Endothelial cell of umbilical vein (primary cell): ENCODE measurements around the gene UCMA. TPM values are rescaled to one million over a fixed set of nuclear protein-coding genes. Genes with fewer than 3 reads are reported as not detected.

Experiments used
- BruUV-seq: library from RNA; stranded (reverse); fragments of 400-500 nt; replicated peaks from 2 replicates; lab custom pipeline; 2021; lab: Mats Ljungman, UMichigan
- CTCF ChIA-PET: fragments of 300-600, 350-600 bp; sonication (Branson Sonifier 250); formaldehyde crosslinking; loops from one replicate; lab custom pipeline; 2021; ENCODE audit warnings: antibody characterized with exemption, inconsistent platforms; lab: Charles Lee
- POLR2A ChIA-PET: fragments of 300-600, 350-600 bp; sonication (Branson Sonifier 250); formaldehyde crosslinking; loops from one replicate; lab custom pipeline; 2021; ENCODE audit warnings: antibody characterized with exemption, inconsistent platforms; lab: Charles Lee
- DNase-seq: peaks from one replicate; pipeline ENCODE4 v3.0.0-alpha.2; 2011; ENCODE audit warnings: low read depth, low spot score
- FAIRE-seq: peaks from 2 replicates; lab custom pipeline; 2011; peaks lifted over from hg19 to GRCh38; lab: Jason Lieb, UNC
- H2AFZ ChIP-seq: 2 replicates; pipeline ENCODE4 v1.6.0; 2012; ENCODE audit warnings: low read depth, low read length, control low read depth, inconsistent platforms
- H3K27ac ChIP-seq: 2 replicates; pipeline ENCODE4 v1.5.1; 2011; ENCODE audit warnings: low read depth, mild to moderate bottlenecking, control low read depth, low read length, moderate library complexity; ENCODE audit not compliant: insufficient read depth
- H3K27me3 ChIP-seq, 2 experiments: 2 replicates each; pipeline versions ENCODE4 v1.6.0 to v1.6.1; 2011; ENCODE audit warnings: low read length in 2 of 2, mixed read lengths in 1 of 2; ENCODE audit not compliant: control insufficient read depth in 2 of 2, insufficient read depth in 2 of 2
- H3K36me3 ChIP-seq, 2 experiments: 2 replicates in 1 of 2; 3 replicates in 1 of 2; pipeline ENCODE4 v1.5.1; 2011; ENCODE audit warnings: low read length in 2 of 2, mild to moderate bottlenecking in 1 of 2, moderate library complexity in 1 of 2; ENCODE audit not compliant: control insufficient read depth in 2 of 2, insufficient read depth in 2 of 2; ENCODE audit errors: extremely low read depth in 1 of 2
- H3K4me1 ChIP-seq: 3 replicates; pipeline ENCODE4 v1.5.1; 2011; ENCODE audit warnings: mild to moderate bottlenecking, low read length; ENCODE audit not compliant: control insufficient read depth, insufficient read depth; ENCODE audit errors: extremely low read depth
- H3K4me2 ChIP-seq: 2 replicates; pipeline ENCODE4 v1.6.1; 2011; ENCODE audit warnings: low read length, control low read depth, mixed read lengths; ENCODE audit not compliant: insufficient read depth
- H3K4me3 ChIP-seq, 3 experiments: fragments of 200-600 bp in 1 of 3; sonication (generic), shearing (Covaris generic) in 1 of 3; replicated peaks in 1 of 3; 2 replicates each; pipeline ENCODE4 v1.5.1; 2011 to 2016; ENCODE audit warnings: control low read depth in 3 of 3, low read length in 3 of 3, mild to moderate bottlenecking in 2 of 3, inconsistent platforms in 1 of 3, low read depth in 1 of 3, moderate library complexity in 1 of 3; ENCODE audit not compliant: insufficient read depth in 1 of 3
- H3K79me2 ChIP-seq: 2 replicates; pipeline ENCODE4 v1.6.0; 2012; ENCODE audit warnings: low read length, inconsistent platforms; ENCODE audit not compliant: control insufficient read depth, insufficient read depth
- H3K9ac ChIP-seq: replicated peaks from 2 replicates; pipeline ENCODE3; 2011; ENCODE audit warnings: low read length, control low read depth; ENCODE audit not compliant: insufficient read depth; ENCODE audit errors: extremely low read depth
- H3K9me1 ChIP-seq: replicated peaks from 3 replicates; pipeline ENCODE4 v1.6.0; 2011; ENCODE audit warnings: mild to moderate bottlenecking, low read length; ENCODE audit not compliant: control insufficient read depth, insufficient read depth; ENCODE audit errors: extremely low read depth
- H3K9me3 ChIP-seq: replicated peaks from 2 replicates; pipeline ENCODE4 v1.5.1; 2012; ENCODE audit warnings: low read length, inconsistent platforms; ENCODE audit not compliant: control insufficient read depth, insufficient read depth
- H4K20me1 ChIP-seq: replicated peaks from 2 replicates; pipeline ENCODE3; 2011; ENCODE audit warnings: mild to moderate bottlenecking, low read length; ENCODE audit not compliant: control insufficient read depth, insufficient read depth; ENCODE audit errors: extremely low read depth
- EZH2 ChIP-seq: IDR thresholded peaks from 2 replicates; pipeline ENCODE4 v1.6.1; 2012; ENCODE audit warnings: borderline replicate concordance, low read depth, mild to moderate bottlenecking, moderate library complexity, low read length, inconsistent platforms; ENCODE audit not compliant: severe bottlenecking
- FOS ChIP-seq: IDR thresholded peaks from 2 replicates; pipeline ENCODE4 v1.6.1; 2011; ENCODE audit warnings: mild to moderate bottlenecking, low read length, moderate library complexity, borderline replicate concordance; ENCODE audit not compliant: insufficient read depth
- GATA2 ChIP-seq: IDR thresholded peaks from 2 replicates; pipeline ENCODE4 v1.7.0; 2011; ENCODE audit warnings: low read depth, mild to moderate bottlenecking, moderate library complexity, mixed read lengths, low read length; ENCODE audit not compliant: insufficient read length, insufficient read depth
- JUN ChIP-seq: IDR thresholded peaks from 2 replicates; pipeline ENCODE4 v1.6.1; 2011; ENCODE audit warnings: borderline replicate concordance, low read depth; ENCODE audit not compliant: insufficient read length, insufficient read depth
- MYC ChIP-seq: IDR thresholded peaks from one replicate; pipeline ENCODE4 v1.6.1; 2011; ENCODE audit warnings: mild to moderate bottlenecking, low read depth, low read length
- POLR2A ChIP-seq: IDR thresholded peaks from 2 replicates; pipeline ENCODE4 v1.6.1; 2012; ENCODE audit warnings: low read depth, mild to moderate bottlenecking, control low read depth, low read length
- POLR2AphosphoS5 ChIP-seq: IDR thresholded peaks from 2 replicates; pipeline ENCODE4 v1.6.1; 2012; ENCODE audit warnings: low read depth, mild to moderate bottlenecking, control low read depth, low read length, moderate library complexity; ENCODE audit not compliant: insufficient read depth
- dilution Hi-C: fragments of 300-500 bp; cut with MboI; formaldehyde crosslinking; loops from one replicate; pipeline ENCODE4 v1.15.0; 2019; ENCODE audit warnings: low sequenced_read_pairs; ENCODE audit not compliant: extremely low pct_ligation_motif_present
- intact Hi-C: fragments of 100-400 bp; cut with micrococcal nuclease; formaldehyde crosslinking; loops from one replicate; pipeline ENCODE4 v1.10.0; 2022
- polyA plus RNA-seq, 4 experiments: library from polyadenylated mRNA; depleted of rRNA in 3 of 4; stranded (reverse) in 3 of 4; unstranded in 1 of 4; fragments of >200 nt; gene quantifications; 2 replicates each; pipeline versions ENCODE4 v1.2.1 to v1.2.3, GENCODE V29; 2011 to 2012; ENCODE audit warnings: missing spikeins in 1 of 4
- total RNA-seq: library from RNA; stranded (reverse); gene quantifications from 2 replicates; pipeline ENCODE4 v1.2.3, GENCODE V29; 2021
- TF ChIP-seq, protein P1 (sequence below), 2 donors: IDR thresholded peaks; 1 replicate in 1 of 2; 2 replicates in 1 of 2; pipeline ENCODE4 v1.5.1; 2011; ENCODE audit warnings: low read length in 2 of 2, mild to moderate bottlenecking in 2 of 2, moderate library complexity in 2 of 2, control low read depth in 1 of 2, inconsistent platforms in 1 of 2, low read depth in 1 of 2; ENCODE audit not compliant: insufficient read depth in 1 of 2; ENCODE audit errors: extremely low read depth in 1 of 2
- TF ChIP-seq, protein P2 (sequence below): IDR thresholded peaks from 2 replicates; pipeline ENCODE4 v1.6.1; 2011; ENCODE audit not compliant: insufficient read depth, insufficient read length

The UCMA gene
- total and polyA plus RNA-seq, 2 donors (not counting 3 experiments of a cell fraction or from before 2014, with no cell fraction given): not detected

DNA sequence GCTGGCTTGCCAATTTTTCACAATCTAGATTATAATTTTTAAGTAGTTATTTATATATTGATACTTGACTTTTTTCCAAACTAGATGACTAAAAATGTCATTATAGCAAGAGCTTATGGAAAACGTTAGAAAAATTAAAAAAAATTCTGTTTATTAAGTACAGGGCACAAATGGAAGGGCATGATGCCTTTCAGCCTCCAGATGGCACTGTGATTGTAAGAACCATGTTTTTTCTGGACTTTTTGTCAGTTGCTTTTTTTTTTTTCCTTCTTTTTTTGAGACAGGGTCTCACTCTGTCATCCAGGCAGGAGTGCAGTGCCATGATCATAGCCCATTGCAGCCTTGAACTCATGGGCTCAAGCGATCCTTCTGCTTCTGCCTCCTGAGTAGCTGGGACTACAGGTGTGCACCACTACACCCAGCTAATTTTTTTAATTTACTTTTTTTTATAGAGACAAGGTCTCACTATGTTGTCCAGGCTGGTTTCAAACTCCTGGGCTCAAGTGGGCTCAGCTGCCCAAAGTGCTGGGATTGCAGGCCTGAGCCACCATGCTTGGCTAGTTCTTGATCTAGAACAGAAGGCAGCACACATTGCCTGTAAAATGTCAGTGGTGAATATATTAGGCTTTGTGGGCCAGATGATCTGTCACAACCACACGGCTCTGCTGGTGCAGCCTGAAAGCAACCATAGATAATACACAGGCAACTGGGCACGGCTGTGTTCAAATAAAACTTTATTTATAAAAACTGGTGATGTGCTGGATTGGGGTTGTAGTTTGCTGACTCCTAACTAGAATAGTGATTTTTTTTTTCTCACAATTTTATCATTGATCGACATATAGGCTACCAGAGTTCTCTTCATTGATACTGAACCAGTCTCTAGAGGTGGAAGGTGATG is 27.4 kb downstream of the UCMA start:
- Histone ChIP-seq H3K4me2 (no peak overlapping the region), H2AFZ (no peak overlapping the region), H3K79me2 (no peaks in the 10 kb centered on the region), H3K36me3 (no peaks in the 10 kb centered on the region), H3K9me1 (no peaks in the 10 kb centered on the region), H3K9ac (no peak overlapping the region), H3K4me1 (no peaks in the 10 kb centered on the region), H3K27me3 (no peaks in the 10 kb centered on the region), H3K9me3 (no peaks in the 10 kb centered on the region), H4K20me1 (no peaks in the 10 kb centered on the region), H3K4me3 (no peak overlapping the region), H3K27ac (no peak overlapping the region)
- POLR2A ChIA-PET: no interaction called here
- CTCF ChIA-PET: interaction anchor here (0.7 to 2.4 kb wide), 19 partner anchors 8 to 330 kb away, joined by 3 to 34 read pairs (median 4); partner anchors contain the start of genes MCM10 and PHYH
- intact Hi-C loops: loop anchor here (1.0 kb wide), 1 partner anchor 96 kb away; no protein-coding TSS in a partner anchor
- TF ChIP-seq, protein P1, sequence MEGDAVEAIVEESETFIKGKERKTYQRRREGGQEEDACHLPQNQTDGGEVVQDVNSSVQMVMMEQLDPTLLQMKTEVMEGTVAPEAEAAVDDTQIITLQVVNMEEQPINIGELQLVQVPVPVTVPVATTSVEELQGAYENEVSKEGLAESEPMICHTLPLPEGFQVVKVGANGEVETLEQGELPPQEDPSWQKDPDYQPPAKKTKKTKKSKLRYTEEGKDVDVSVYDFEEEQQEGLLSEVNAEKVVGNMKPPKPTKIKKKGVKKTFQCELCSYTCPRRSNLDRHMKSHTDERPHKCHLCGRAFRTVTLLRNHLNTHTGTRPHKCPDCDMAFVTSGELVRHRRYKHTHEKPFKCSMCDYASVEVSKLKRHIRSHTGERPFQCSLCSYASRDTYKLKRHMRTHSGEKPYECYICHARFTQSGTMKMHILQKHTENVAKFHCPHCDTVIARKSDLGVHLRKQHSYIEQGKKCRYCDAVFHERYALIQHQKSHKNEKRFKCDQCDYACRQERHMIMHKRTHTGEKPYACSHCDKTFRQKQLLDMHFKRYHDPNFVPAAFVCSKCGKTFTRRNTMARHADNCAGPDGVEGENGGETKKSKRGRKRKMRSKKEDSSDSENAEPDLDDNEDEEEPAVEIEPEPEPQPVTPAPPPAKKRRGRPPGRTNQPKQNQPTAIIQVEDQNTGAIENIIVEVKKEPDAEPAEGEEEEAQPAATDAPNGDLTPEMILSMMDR (IDR thresholded peaks at IDR 0.05; ENCODE audit: extremely low read depth in 1 of 2, insufficient read depth in 1 of 2, low read depth in 1 of 2, low read length in 2 of 2): peak; percentile 31 to 49
- TF ChIP-seq JUN: no peak
- peak; percentile 80 for FAIRE-seq
- peak; percentile 49 for DNase-seq
- BruUV-seq: no TSS peak
- dilution Hi-C loops: no loop called here

DNA sequence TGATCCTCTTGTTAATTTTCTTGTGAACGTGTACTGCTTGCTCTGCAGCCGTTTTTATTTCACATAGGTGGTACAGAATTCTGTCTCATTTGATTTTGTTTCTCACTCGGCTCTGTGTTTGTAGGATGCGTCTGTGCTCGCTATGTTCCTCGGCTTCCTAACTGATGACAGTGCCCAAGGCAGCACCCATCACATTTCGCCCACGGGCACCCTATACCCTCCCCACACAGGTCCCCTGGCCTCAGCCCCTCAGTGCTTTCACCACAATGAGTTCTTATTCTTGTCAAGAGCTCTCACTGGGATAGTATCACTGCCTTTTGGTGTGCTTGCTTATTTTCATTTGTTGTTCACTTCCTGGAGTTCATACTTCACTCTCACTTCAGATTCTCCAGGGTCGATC is 28.1 kb downstream of the UCMA start:
- DNase-seq (no peak), FAIRE-seq (no peak)
- H3K9me1 ChIP-seq: no peaks in the 10 kb centered on the region
- intact Hi-C loops: loop anchor here (1.0 kb wide), 1 partner anchor 96 kb away; no protein-coding TSS in a partner anchor
- H3K4me1 ChIP-seq: no peaks in the 10 kb centered on the region
- no peaks in the 10 kb centered on the region for H3K36me3 ChIP-seq
- dilution Hi-C loops: no loop called here
- no peaks in the 10 kb centered on the region for H4K20me1 ChIP-seq
- H3K9me3 ChIP-seq: no peaks in the 10 kb centered on the region
- no peak for TF ChIP-seq MYC
- TF ChIP-seq EZH2: no peak
- TF ChIP-seq, protein P1 (IDR thresholded peaks at IDR 0.05; ENCODE audit: extremely low read depth in 1 of 2, insufficient read depth in 1 of 2, low read depth in 1 of 2, low read length in 2 of 2): no peak
- TF ChIP-seq JUN: no peak
- no peak for TF ChIP-seq POLR2A
- TF ChIP-seq FOS: no peak
- no peak for TF ChIP-seq GATA2
- TF ChIP-seq POLR2AphosphoS5: no peak
- TF ChIP-seq, protein P2, sequence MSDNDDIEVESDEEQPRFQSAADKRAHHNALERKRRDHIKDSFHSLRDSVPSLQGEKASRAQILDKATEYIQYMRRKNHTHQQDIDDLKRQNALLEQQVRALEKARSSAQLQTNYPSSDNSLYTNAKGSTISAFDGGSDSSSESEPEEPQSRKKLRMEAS: no peak
- POLR2A ChIA-PET: no interaction called here
- no peak overlapping the region for H3K4me3 ChIP-seq
- no peaks in the 10 kb centered on the region for H3K27me3 ChIP-seq
- no TSS peak for BruUV-seq
- CTCF ChIA-PET: interaction anchor here (0.7 to 1.5 kb wide), 18 partner anchors 8 to 331 kb away, joined by 3 to 34 read pairs (median 4); partner anchors contain the start of genes MCM10 and PHYH
- no peak overlapping the region for H3K27ac ChIP-seq
- H2AFZ ChIP-seq: no peak overlapping the region
- H3K79me2 ChIP-seq: no peaks in the 10 kb centered on the region
- H3K9ac ChIP-seq: no peak overlapping the region
- H3K4me2 ChIP-seq: no peak overlapping the region
